ENCODE results near the gene ARHGAP31.

The ARHGAP31 gene

GRCh38 chr3:119401069-119401468, 106.9 kb downstream of the ARHGAP31 start:
- no peak for TF ChIP-seq CTCF (IDR thresholded peaks at IDR 0.05; ENCODE audit: insufficient read depth, low read depth, low read length, missing control alignments)
- H3K4me3 ChIP-seq (ENCODE audit: low read length): no peak overlapping the region
- DNase-seq (ENCODE audit: low read depth): no peak

GRCh38 chr3:119401503-119402440, 107.6 kb downstream of the ARHGAP31 start:
- H3K4me3 ChIP-seq (ENCODE audit: low read length): no peak overlapping the region
- DNase-seq (ENCODE audit: low read depth): no peak
- TF ChIP-seq CTCF (IDR thresholded peaks at IDR 0.05; ENCODE audit: insufficient read depth, low read depth, low read length, missing control alignments): no peak

- no peak for TF ChIP-seq CTCF (IDR thresholded peaks at IDR 0.05; ENCODE audit: insufficient read depth, low read depth, low read length, missing control alignments)
- H3K4me3 ChIP-seq (ENCODE audit: low read length): no peak overlapping the region
- DNase-seq (ENCODE audit: low read depth): no peak
Measured at GRCh38 chr3:119402791-119403190, 108.6 kb downstream of the ARHGAP31 start.

GRCh38 chr3:119403201-119403600, 109.0 kb downstream of the ARHGAP31 start:
- TF ChIP-seq CTCF (IDR thresholded peaks at IDR 0.05; ENCODE audit: insufficient read depth, low read depth, low read length, missing control alignments): no peak
- H3K4me3 ChIP-seq (ENCODE audit: low read length): no peak overlapping the region
- DNase-seq (ENCODE audit: low read depth): no peak

GRCh38 chr3:119405315-119405714, 111.1 kb downstream of the ARHGAP31 start:
- TF ChIP-seq CTCF (IDR thresholded peaks at IDR 0.05; ENCODE audit: insufficient read depth, low read depth, low read length, missing control alignments): no peak
- DNase-seq (ENCODE audit: low read depth): no peak
- no peak overlapping the region for H3K4me3 ChIP-seq (ENCODE audit: low read length)

GRCh38 chr3:119408243-119408950, 114.2 kb downstream of the ARHGAP31 start:
- DNase-seq (ENCODE audit: low read depth): no peak
- no peak overlapping the region for H3K4me3 ChIP-seq (ENCODE audit: low read length)
- no peak for TF ChIP-seq CTCF (IDR thresholded peaks at IDR 0.05; ENCODE audit: insufficient read depth, low read depth, low read length, missing control alignments)

All from epithelial cell of esophagus (primary cell).